SH-SY5Y (cell line): ENCODE data around the gene C5AR1.

Experiments
- GATA2 ChIP-seq: IDR thresholded peaks from 2 replicates; pipeline ENCODE4 v1.6.1; 2011; ENCODE audit warnings: mild to moderate bottlenecking, low read depth, low read length
- GATA3 ChIP-seq: IDR thresholded peaks from 2 replicates; pipeline ENCODE4 v1.6.1; 2011; ENCODE audit warnings: low read depth, mild to moderate bottlenecking, low read length, moderate library complexity

DNA sequence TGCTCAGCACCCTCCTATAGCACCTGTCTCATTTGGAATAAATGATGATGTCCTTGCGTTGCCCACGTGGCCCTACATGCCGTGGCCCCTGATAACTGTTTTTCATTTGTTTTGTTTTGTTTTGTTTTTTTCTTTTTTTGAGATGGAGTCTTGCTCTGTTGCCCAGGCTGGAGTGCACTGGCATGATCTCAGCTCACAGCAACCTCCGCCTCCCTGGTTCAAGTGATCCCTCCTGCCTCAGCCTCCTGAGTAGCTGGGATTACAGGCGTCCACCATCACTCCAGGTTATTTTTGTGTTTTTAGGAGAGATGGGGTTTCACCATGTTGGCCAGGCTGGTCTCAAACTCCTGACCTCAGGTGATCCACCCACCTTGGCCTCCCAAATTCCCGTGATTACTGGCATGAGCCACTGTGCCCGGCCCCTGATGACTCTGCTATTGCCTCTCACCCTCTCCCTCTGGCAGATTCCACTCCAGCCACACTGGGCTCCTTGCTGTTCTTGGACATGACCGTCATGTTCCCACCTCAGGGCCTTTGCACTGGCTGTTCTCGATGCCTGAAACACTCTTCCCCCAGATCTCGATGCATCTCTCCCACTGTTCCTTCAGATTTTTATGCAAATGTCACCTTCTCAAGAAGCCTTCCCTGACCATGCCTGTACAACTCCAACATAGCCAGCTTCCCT, 29.7 kb downstream of the C5AR1 start:
- TF ChIP-seq GATA2 (no peak), GATA3 (no peak)
